HepG2 (cell line): ENCODE measurements around the gene ETF1. TPM values are rescaled to one million over a fixed set of nuclear protein-coding genes. Genes with fewer than 3 reads are reported as not detected.

Experiments
- FIP1L1 ChIP-seq: fragments of 200-400 bp; formaldehyde crosslinking; IDR thresholded peaks from 2 replicates; pipeline ENCODE4 v1.6.1; 2018; ENCODE audit warnings: low read depth, mild to moderate bottlenecking, low read length, moderate library complexity, borderline replicate concordance; ENCODE audit not compliant: insufficient read depth
- FOSL2 ChIP-seq: sonication (generic); formaldehyde crosslinking; IDR thresholded peaks from 2 replicates; pipeline ENCODE4 v1.4.0; 2020; ENCODE audit warnings: missing genetic modification reagents
- GATA4 ChIP-seq: sonication (generic); IDR thresholded peaks from 2 replicates; pipeline ENCODE4 v1.6.1; 2016; ENCODE audit warnings: antibody characterized with exemption, low read depth, borderline replicate concordance
- GRHL1 ChIP-seq: sonication (generic); formaldehyde crosslinking; conservative IDR thresholded peaks from 2 replicates; pipeline ENCODE4 v1.8.0; 2022; ENCODE audit warnings: missing genetic modification reagents
- HNRNPUL1 ChIP-seq: fragments of 200-400 bp; formaldehyde crosslinking; IDR thresholded peaks from 2 replicates; pipeline ENCODE4 v1.6.1; 2017; ENCODE audit warnings: low read depth, mild to moderate bottlenecking, low read length, moderate library complexity
- PCBP1 ChIP-seq: fragments of 200-400 bp; formaldehyde crosslinking; IDR thresholded peaks from 2 replicates; pipeline ENCODE4 v1.6.1; 2017; ENCODE audit warnings: mild to moderate bottlenecking, low read depth, low read length, borderline replicate concordance
- PRPF4 ChIP-seq: fragments of 200-400 bp; formaldehyde crosslinking; IDR thresholded peaks from 2 replicates; pipeline ENCODE4 v1.6.1; 2016; ENCODE audit warnings: low read length, low read depth; ENCODE audit not compliant: poor library complexity, severe bottlenecking
- SMC3 ChIP-seq: IDR thresholded peaks from 2 replicates; pipeline ENCODE4 v1.6.1; 2011; ENCODE audit warnings: low read length, improper control_type of control experiment
- SP5 ChIP-seq: IDR thresholded peaks from 2 replicates; pipeline ENCODE4 v1.6.1; 2016; ENCODE audit warnings: low read depth, borderline replicate concordance
- STAT6 ChIP-seq: sonication (generic); formaldehyde crosslinking; IDR thresholded peaks from 2 replicates; pipeline ENCODE4 v1.4.0; 2020; ENCODE audit warnings: missing genetic modification reagents, mild to moderate bottlenecking, borderline replicate concordance
- TOE1 ChIP-seq: sonication (generic); formaldehyde crosslinking; IDR thresholded peaks from 2 replicates; pipeline ENCODE4 v1.4.0; 2020; ENCODE audit warnings: mild to moderate bottlenecking, missing genetic modification reagents
- YEATS4 ChIP-seq: sonication (generic); formaldehyde crosslinking; IDR thresholded peaks from 2 replicates; pipeline ENCODE4 v1.4.0; 2020; ENCODE audit warnings: missing genetic modification reagents, borderline replicate concordance
- ZBTB7A ChIP-seq: sonication (generic); formaldehyde crosslinking; IDR thresholded peaks from 2 replicates; pipeline ENCODE4 v1.8.0; 2022; ENCODE audit warnings: mild to moderate bottlenecking, missing genetic modification reagents
- ZNF510 ChIP-seq: sonication (generic); formaldehyde crosslinking; IDR thresholded peaks from 2 replicates; pipeline ENCODE4 v1.4.0; 2020; ENCODE audit warnings: low read depth, mild to moderate bottlenecking, missing genetic modification reagents
- ZNF546 ChIP-seq: sonication (generic); formaldehyde crosslinking; conservative IDR thresholded peaks from 2 replicates; pipeline ENCODE4 v1.8.1; 2023; ENCODE audit warnings: mild to moderate bottlenecking, missing genetic modification reagents
- ZNF562 ChIP-seq: sonication (generic); formaldehyde crosslinking; IDR thresholded peaks from 2 replicates; pipeline ENCODE4 v1.8.0; 2022; ENCODE audit warnings: missing genetic modification reagents, borderline replicate concordance
- ZNF660 ChIP-seq: sonication (generic); formaldehyde crosslinking; IDR thresholded peaks from 2 replicates; pipeline ENCODE4 v1.5.1; 2020; ENCODE audit warnings: mild to moderate bottlenecking, low read depth, missing genetic modification reagents, borderline replicate concordance
- polyA plus RNA-seq, 8 experiments: library from polyadenylated mRNA; depleted of rRNA in 3 of 8; stranded (reverse) in 7 of 8; unstranded in 1 of 8; fragments of >200 nt; fragmentation: Illumina TruSeq in 4 of 8; extraction: Trizol in 4 of 8; gene quantifications; 2 replicates each; pipeline versions ENCODE4 v1.2.1 to v1.2.3, GENCODE V29; 2011 to 2016; ENCODE audit warnings: low read depth in 4 of 8, missing spikeins in 1 of 8, mixed read lengths in 1 of 8; ENCODE audit not compliant: insufficient read depth in 1 of 8
- total RNA-seq, 5 experiments: library from RNA; depleted of rRNA; stranded (reverse); fragments of >200 nt; fragmentation: Illumina TruSeq; extraction: Trizol; gene quantifications; 2 replicates each; pipeline ENCODE4 v1.2.3, GENCODE V29; 2016; ENCODE audit warnings: low read depth in 1 of 5
- TF ChIP-seq, protein P1 (sequence below): sonication (generic); formaldehyde crosslinking; IDR thresholded peaks from 2 replicates; pipeline ENCODE4 v1.8.0; 2022; ENCODE audit warnings: missing genetic modification reagents, mild to moderate bottlenecking, inconsistent platforms, borderline replicate concordance
- TF ChIP-seq, protein P2 (sequence below): sonication (generic); formaldehyde crosslinking; IDR thresholded peaks from 2 replicates; pipeline ENCODE4 v1.5.0; 2020; ENCODE audit warnings: mild to moderate bottlenecking, missing genetic modification reagents

Gene ETF1
- total and polyA plus RNA-seq, 2 of the 13 experiments (the other 11 are each of a cell fraction or from before 2014, with no cell fraction given) = 52.1 to 184 TPM

- TF ChIP-seq, protein P1, sequence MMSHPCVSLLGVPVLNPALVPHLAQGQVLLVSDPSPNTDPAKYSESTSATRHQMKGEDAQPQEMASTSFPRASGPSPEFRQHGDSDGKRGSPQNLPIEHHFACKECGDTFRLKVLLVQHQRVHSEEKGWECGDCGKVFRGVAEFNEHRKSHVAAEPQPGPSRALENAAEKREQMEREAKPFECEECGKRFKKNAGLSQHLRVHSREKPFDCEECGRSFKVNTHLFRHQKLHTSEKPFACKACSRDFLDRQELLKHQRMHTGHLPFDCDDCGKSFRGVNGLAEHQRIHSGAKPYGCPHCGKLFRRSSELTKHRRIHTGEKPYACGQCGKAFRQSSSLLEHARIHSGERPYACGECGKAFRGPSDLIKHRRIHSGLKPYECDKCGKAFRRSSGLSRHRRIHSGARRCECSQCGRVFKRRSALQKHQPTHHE (CRISPR knock-in tag) = 0 out of 2 replicates have a peak, but pooled peaks have one; percentile 51
- TF ChIP-seq GRHL1 (CRISPR knock-in tag) = no peak
- TF ChIP-seq SMC3 = no peak
- no peak for TF ChIP-seq ZBTB7A (CRISPR knock-in tag)
- TF ChIP-seq FOSL2 (CRISPR knock-in tag) = peak; percentile 49; the same call in 1 of the 2 replicates
- no peak; the same call in 1 of the 2 replicates for TF ChIP-seq HNRNPUL1
- no peak for TF ChIP-seq FIP1L1
- TF ChIP-seq ZNF562 (CRISPR knock-in tag) = no peak
- TF ChIP-seq, protein P2, sequence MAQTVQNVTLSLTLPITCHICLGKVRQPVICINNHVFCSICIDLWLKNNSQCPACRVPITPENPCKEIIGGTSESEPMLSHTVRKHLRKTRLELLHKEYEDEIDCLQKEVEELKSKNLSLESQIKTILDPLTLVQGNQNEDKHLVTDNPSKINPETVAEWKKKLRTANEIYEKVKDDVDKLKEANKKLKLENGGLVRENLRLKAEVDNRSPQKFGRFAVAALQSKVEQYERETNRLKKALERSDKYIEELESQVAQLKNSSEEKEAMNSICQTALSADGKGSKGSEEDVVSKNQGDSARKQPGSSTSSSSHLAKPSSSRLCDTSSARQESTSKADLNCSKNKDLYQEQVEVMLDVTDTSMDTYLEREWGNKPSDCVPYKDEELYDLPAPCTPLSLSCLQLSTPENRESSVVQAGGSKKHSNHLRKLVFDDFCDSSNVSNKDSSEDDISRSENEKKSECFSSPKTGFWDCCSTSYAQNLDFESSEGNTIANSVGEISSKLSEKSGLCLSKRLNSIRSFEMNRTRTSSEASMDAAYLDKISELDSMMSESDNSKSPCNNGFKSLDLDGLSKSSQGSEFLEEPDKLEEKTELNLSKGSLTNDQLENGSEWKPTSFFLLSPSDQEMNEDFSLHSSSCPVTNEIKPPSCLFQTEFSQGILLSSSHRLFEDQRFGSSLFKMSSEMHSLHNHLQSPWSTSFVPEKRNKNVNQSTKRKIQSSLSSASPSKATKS = no peak
- TF ChIP-seq SP5 (CRISPR knock-in tag) = peak; percentile 86
- TF ChIP-seq GATA4 = no peak
- no peak; the same call in 1 of the 2 replicates for TF ChIP-seq STAT6
- TF ChIP-seq PCBP1 = no peak
- TF ChIP-seq YEATS4 (CRISPR knock-in tag) = peak; percentile 18; the same call in 1 of the 2 replicates
- TF ChIP-seq ZNF510 (CRISPR knock-in tag) = no peak
- no peak for TF ChIP-seq ZNF660 (CRISPR knock-in tag)
- 0 out of 2 replicates have a peak, but pooled peaks have one; percentile 16 for TF ChIP-seq ZNF546 (CRISPR knock-in tag)
- no peak for TF ChIP-seq PRPF4
- no peak for TF ChIP-seq TOE1
These were observed 79.0 kb downstream of the ETF1 start (continued) for GRCh38 chr5:138464008-138464387.
